LNCaP clone FGC (cell line): Measurements from ENCODE around the gene ZBTB16.

ENCODE experiments used
- DNase-seq: peaks from one replicate; pipeline ENCODE4 v3.0.0-alpha.2; 2011; ENCODE audit warnings: low read depth
- H3K4me3 ChIP-seq: 2 replicates; pipeline ENCODE4 v1.5.1; 2011; ENCODE audit warnings: mild to moderate bottlenecking, low read depth, low read length, control low read depth
- TF ChIP-seq, protein P1 (sequence below): IDR thresholded peaks from 2 replicates; pipeline ENCODE4 v1.5.1; 2012; ENCODE audit warnings: mild to moderate bottlenecking; ENCODE audit not compliant: control insufficient read depth, insufficient read depth; ENCODE audit errors: extremely low read depth

ZBTB16 gene

DNA sequence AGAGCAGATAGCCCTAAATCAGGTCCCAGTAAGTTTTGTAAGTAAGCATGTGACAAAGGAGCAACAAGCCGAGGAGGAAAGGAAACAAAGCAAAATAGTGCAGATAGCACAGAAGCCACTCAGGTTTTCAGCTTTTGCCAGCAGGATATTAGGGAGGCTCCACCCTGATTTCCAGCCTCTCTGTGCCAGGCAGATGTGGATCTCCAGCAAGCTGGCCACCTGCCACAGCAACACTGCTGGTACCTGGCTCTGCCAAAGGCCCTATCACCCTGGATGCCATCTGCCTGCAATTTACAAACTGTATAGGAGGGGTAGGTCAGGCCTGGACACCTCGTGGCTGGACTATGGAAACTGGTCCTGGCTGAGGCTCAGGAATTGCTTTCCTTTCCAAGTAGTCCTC lies 224.5 kb downstream of the ZBTB16 start:
- no peak overlapping the region for H3K4me3 ChIP-seq
- TF ChIP-seq, protein P1, sequence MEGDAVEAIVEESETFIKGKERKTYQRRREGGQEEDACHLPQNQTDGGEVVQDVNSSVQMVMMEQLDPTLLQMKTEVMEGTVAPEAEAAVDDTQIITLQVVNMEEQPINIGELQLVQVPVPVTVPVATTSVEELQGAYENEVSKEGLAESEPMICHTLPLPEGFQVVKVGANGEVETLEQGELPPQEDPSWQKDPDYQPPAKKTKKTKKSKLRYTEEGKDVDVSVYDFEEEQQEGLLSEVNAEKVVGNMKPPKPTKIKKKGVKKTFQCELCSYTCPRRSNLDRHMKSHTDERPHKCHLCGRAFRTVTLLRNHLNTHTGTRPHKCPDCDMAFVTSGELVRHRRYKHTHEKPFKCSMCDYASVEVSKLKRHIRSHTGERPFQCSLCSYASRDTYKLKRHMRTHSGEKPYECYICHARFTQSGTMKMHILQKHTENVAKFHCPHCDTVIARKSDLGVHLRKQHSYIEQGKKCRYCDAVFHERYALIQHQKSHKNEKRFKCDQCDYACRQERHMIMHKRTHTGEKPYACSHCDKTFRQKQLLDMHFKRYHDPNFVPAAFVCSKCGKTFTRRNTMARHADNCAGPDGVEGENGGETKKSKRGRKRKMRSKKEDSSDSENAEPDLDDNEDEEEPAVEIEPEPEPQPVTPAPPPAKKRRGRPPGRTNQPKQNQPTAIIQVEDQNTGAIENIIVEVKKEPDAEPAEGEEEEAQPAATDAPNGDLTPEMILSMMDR, result no peak
- no peak for DNase-seq

DNA sequence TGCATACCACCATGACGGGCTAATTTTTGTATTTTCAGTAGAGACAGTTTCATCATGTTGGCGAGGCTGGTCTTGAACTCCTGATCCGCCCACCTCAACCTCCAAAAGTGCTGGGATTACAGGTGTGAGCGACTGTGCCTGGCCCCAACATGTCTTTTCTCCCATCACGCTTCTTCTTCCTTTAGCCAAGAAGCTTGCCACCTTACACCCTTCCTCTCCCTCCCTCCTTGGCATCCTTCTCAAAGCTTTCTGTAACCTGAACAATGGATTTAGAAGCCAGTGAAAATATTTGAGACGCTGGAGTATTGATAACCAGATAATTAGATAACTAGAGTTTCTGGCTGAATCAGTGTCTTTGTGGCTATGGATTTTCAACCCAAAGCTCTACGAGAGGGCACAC lies 225.4 kb downstream of the ZBTB16 start:
- no peak overlapping the region for H3K4me3 ChIP-seq
- TF ChIP-seq, protein P1, result no peak
- DNase-seq, result no peak

DNA sequence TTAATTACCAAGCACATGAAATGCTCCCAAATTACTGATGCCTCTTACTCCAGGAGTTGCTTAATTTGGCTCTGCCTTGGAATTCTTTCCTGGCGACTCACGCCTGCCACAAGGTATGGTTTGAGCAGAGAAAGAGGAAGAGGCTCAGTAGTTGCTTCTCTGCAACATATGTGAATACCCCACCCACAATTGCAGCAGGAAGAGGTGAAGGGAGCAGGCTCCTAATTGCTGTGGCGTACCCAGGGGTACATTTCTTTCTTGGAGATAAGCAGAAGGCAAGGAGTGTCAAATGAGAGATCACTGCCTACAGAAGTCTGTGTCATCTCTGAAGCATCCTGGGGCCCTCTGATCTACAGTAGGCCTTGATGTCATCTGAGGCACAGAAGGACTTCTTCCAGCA lies 226.1 kb downstream of the ZBTB16 start:
- no peak for DNase-seq

DNA sequence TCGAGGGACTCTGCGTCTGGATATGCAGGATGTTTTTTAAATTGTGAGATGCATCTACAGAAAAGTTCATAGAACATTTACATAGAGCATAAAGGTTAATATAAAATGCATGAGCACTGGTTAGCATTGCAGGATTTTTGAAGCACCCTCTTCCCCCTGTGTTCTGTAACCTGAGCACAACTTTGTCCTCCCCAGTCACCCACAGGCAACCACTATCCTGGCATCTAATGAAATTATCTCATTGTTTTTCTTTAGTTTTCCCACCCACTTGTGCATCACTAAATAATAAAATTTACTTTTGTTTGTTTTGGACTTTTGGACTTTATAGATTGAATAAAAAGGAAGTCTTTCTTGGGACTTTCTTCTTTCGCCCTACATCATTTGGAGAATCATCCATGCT lies 226.7 kb downstream of the ZBTB16 start:
- TF ChIP-seq, protein P1, result no peak
- no peak overlapping the region for H3K4me3 ChIP-seq
- no peak for DNase-seq

More for the DNA sequence above, 226.1 kb downstream of the ZBTB16 start:
- no peak overlapping the region for H3K4me3 ChIP-seq
- TF ChIP-seq, protein P1, result no peak

DNA sequence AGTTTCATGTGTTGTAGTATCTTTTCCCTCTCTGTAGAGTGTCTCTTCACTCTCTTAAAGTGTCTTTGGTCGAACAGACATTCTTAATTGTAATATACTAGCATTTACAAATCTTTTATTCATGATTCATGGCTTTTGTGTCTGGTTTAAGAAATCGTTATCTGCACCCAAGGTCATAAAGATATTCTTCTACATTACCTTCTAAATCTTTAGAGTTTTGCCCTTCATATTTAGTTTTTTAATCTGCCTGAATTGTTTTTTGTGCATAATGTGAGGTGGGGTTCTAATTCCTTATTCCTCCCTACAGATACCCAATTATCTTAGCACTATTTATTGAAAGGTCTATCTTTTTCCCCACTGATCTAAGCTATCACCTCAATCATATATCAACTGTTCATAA lies 227.6 kb downstream of the ZBTB16 start:
- H3K4me3 ChIP-seq, result no peak overlapping the region
- DNase-seq, result no peak
- TF ChIP-seq, protein P1, result no peak

DNA sequence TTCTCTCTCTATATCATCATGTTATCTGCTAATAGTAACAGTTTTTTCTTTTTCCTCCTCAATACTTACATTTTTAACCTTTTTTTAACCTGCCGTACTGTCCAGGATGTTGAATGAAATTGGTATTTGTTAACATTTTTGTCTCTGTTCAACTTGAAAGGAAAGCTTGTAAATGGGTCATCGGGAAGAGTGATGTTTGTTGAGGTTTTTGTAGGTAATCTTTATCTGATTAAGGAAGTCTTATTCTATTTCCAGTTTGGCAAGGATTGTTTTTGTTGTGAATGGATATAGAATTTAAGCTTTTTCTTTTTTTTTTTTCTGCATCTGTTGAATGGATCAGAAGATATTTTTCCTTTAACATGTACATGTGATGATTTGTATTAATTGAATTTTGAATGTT lies 228.6 kb downstream of the ZBTB16 start:
- no peak overlapping the region for H3K4me3 ChIP-seq
- TF ChIP-seq, protein P1, result no peak
- peak; percentile 61 for DNase-seq

DNA sequence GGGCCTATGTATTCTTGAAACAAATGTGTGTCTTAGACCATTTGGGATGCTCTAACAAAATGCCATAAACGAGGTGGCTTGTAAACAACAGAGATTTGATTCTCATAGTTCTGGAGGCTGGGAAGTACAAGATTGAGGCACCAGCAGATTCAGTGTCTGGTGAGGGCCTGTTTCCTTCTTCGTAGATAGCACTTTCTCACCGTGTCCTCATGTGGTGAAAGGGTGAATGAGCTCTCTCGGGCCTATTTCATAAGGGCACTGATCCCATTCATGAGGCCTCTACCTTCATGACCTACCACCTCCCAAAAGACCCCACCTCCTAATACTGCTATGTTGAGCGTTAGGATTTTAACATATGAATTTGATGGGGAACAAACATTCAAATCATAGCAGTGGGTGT lies 230.3 kb downstream of the ZBTB16 start:
- H3K4me3 ChIP-seq, result no peak overlapping the region
- DNase-seq, result no peak
- TF ChIP-seq, protein P1, result no peak
